K562 (cell line): ENCODE results near the gene COL7A1. TPM values are rescaled to one million over a fixed set of nuclear protein-coding genes. Genes with fewer than 3 reads are reported as not detected.

ENCODE experiments used
- ATAC-seq: fragments of 200-7000 bp; cut with Tn5 transposase; 3 replicates; pipeline ENCODE4 v1.9.1; 2020; ENCODE audit warnings: moderate library complexity
- Bru-seq: library from RNA; stranded (reverse); fragments of 400-500 nt; gene quantifications from one replicate; lab custom pipeline; 2021; lab: Mats Ljungman, UMichigan
- BruChase-seq, 2 experiments: library from RNA; stranded (reverse); fragments of 400-500 nt; gene quantifications; one replicate each; lab custom pipeline; 2021; lab: Mats Ljungman, UMichigan
- BruUV-seq: library from RNA; stranded (reverse); fragments of 400-500 nt; replicated peaks from 2 replicates; lab custom pipeline; 2021; lab: Mats Ljungman, UMichigan
- CTCF ChIA-PET: fragments of 300-600 bp; formaldehyde crosslinking; extraction: SDS; loops from one replicate; lab custom pipeline; 2021; ENCODE audit warnings: low intra/inter-chr PET ratio; lab: Yijun Ruan, JAX
- POLR2A ChIA-PET: fragments of 300-600, 350-650 bp; sonication (Branson Sonifier 250); formaldehyde crosslinking; extraction: SDS; loops from one replicate; lab custom pipeline; 2021; ENCODE audit warnings: antibody characterized with exemption, inconsistent platforms; lab: Yijun Ruan, JAX
- DNase-seq, 4 experiments: peaks; one replicate each; pipeline versions ENCODE4 v3.0.0 to v3.0.0-alpha.2; 2011 to 2018; ENCODE audit warnings: low spot score in 3 of 4, mixed read lengths in 3 of 4; ENCODE audit errors: extremely low read depth in 1 of 4
- FAIRE-seq: peaks from 2 replicates; lab custom pipeline; 2011; peaks lifted over from hg19 to GRCh38; lab: Jason Lieb, UNC
- H2AFZ ChIP-seq: 2 replicates; pipeline ENCODE4 v1.6.0; 2011; ENCODE audit warnings: low read depth, low read length, control low read depth, inconsistent platforms
- H3K27ac ChIP-seq: fragments of 200-600 bp; 3 replicates; pipeline ENCODE4 v1.8.0; 2011; ENCODE audit warnings: low read depth, mild to moderate bottlenecking, control low read depth, inconsistent platforms, low read length, moderate library complexity, mixed read lengths; ENCODE audit errors: extremely low read depth
- H3K27me3 ChIP-seq, 2 experiments: fragments of 300-600 bp in 1 of 2; 2 replicates in 1 of 2; 3 replicates in 1 of 2; pipeline versions ENCODE4 v1.6.0 to v1.8.0; 2011; ENCODE audit warnings: inconsistent platforms in 2 of 2, low read length in 2 of 2, mild to moderate bottlenecking in 1 of 2, mixed read lengths in 1 of 2, moderate library complexity in 1 of 2; ENCODE audit not compliant: control insufficient read depth in 2 of 2, insufficient read depth in 2 of 2
- H3K36me3 ChIP-seq: fragments of 300-600 bp; 3 replicates; pipeline ENCODE4 v1.8.0; 2011; ENCODE audit warnings: mild to moderate bottlenecking, low read length, inconsistent platforms; ENCODE audit not compliant: control insufficient read depth, insufficient read depth
- H3K4me1 ChIP-seq, 2 experiments: fragments of 200-600 bp in 1 of 2; replicated peaks in 1 of 2; 2 replicates in 1 of 2; 3 replicates in 1 of 2; pipeline versions ENCODE4 v1.5.1 to v1.8.0; 2011; ENCODE audit warnings: inconsistent platforms in 2 of 2, low read length in 2 of 2, mild to moderate bottlenecking in 1 of 2, mixed read lengths in 1 of 2, moderate library complexity in 1 of 2; ENCODE audit not compliant: control insufficient read depth in 2 of 2, insufficient read depth in 2 of 2
- H3K4me2 ChIP-seq: 2 replicates; pipeline ENCODE4 v1.6.1; 2011; ENCODE audit warnings: low read length, control low read depth, inconsistent platforms, mixed read lengths; ENCODE audit not compliant: insufficient read depth
- H3K4me3 ChIP-seq: fragments of 200-600 bp; sonication (generic), shearing (Covaris generic); 2 replicates; pipeline ENCODE4 v1.5.1; 2016; ENCODE audit warnings: control low read depth, inconsistent platforms
- H3K79me2 ChIP-seq: fragments of 200-600 bp; 3 replicates; pipeline ENCODE4 v1.8.0; 2011; ENCODE audit warnings: low read length, inconsistent platforms; ENCODE audit not compliant: control insufficient read depth, insufficient read depth
- H3K9ac ChIP-seq, 2 experiments: 2 replicates each; pipeline versions ENCODE4 v1.6.0 to v1.6.1; 2011; ENCODE audit warnings: low read depth in 2 of 2, low read length in 2 of 2, control low read depth in 1 of 2, inconsistent platforms in 1 of 2, mild to moderate bottlenecking in 1 of 2, mixed read lengths in 1 of 2; ENCODE audit not compliant: insufficient read depth in 1 of 2
- H3K9me1 ChIP-seq: one replicate; pipeline ENCODE4 v1.6.0; 2011; ENCODE audit warnings: inconsistent platforms, mild to moderate bottlenecking, low read length, moderate library complexity; ENCODE audit not compliant: control insufficient read depth, insufficient read depth
- H3K9me3 ChIP-seq: replicated peaks from 2 replicates; pipeline ENCODE4 v1.5.1; 2011; ENCODE audit warnings: low read depth, low read length, inconsistent platforms; ENCODE audit not compliant: control insufficient read depth, insufficient read depth
- H4K20me1 ChIP-seq: replicated peaks from 2 replicates; pipeline ENCODE4 v1.6.1; 2011; ENCODE audit warnings: low read length, inconsistent platforms, mixed read lengths; ENCODE audit not compliant: control insufficient read depth, insufficient read depth
- MAFF ChIP-seq: IDR thresholded peaks from 2 replicates; pipeline ENCODE4 v1.6.1; 2012; ENCODE audit warnings: low read length, improper control_type of control experiment
- ZBTB7A ChIP-seq: IDR thresholded peaks from 2 replicates; pipeline ENCODE4 v1.6.1; 2011; ENCODE audit warnings: low read depth, mild to moderate bottlenecking, low read length, moderate library complexity, borderline replicate concordance; ENCODE audit not compliant: control insufficient read depth
- WGBS: fragments of 100-300 bp; shearing (Covaris generic); methylation state at CpG from one replicate; pipeline ENCODE4 v1.1.6; 2016; ENCODE audit warnings: low coverage, mixed read lengths; ENCODE audit not compliant: insufficient coverage; ENCODE audit errors: missing lambda C conversion rate; 5-methylcytosine and 5-hydroxymethylcytosine counted together
- in situ Hi-C: fragments of 300-500 bp; cut with MboI; formaldehyde crosslinking; loops from 4 replicates; pipeline ENCODE4 v1.15.0; 2018; ENCODE audit warnings: inconsistent platforms, mixed read lengths
- intact Hi-C: fragments of 100-400 bp; cut with micrococcal nuclease; formaldehyde crosslinking; loops from 2 replicates; pipeline ENCODE4 v1.14.2; 2022
- long read RNA-seq, 3 experiments: library from polyadenylated mRNA in 2 of 3; library from RNA in 1 of 3; unstranded in 2 of 3; stranded (forward) in 1 of 3; transcript quantifications; one replicate each; pipeline ENCODE4 v2.0.0, GENCODE V29; 2019 to 2022
- polyA minus RNA-seq, 3 experiments: library from RNA; depleted of rRNA, polyadenylated mRNA; stranded (reverse); fragments of >200 nt; gene quantifications; 2 replicates each; pipeline ENCODE4 v1.2.3, GENCODE V29; 2011
- polyA plus RNA-seq, 8 experiments: library from polyadenylated mRNA; depleted of rRNA in 4 of 8; stranded (reverse) in 5 of 8; unstranded in 3 of 8; fragments of >200 nt; fragmentation: Nextera tagmentation in 2 of 8; fragmentation: Illumina TruSeq in 1 of 8; extraction: Ambion mirVana in 2 of 8; extraction: Trizol in 1 of 8; gene quantifications; 2 replicates each; pipeline versions ENCODE4 v1.2.1 to v1.2.3, GENCODE V29; 2011 to 2014; ENCODE audit warnings: inconsistent platforms in 1 of 8, missing spikeins in 1 of 8
- total RNA-seq, 7 experiments: library from RNA; depleted of rRNA in 6 of 7; stranded (reverse); fragments of >200 nt in 6 of 7; fragmentation: Illumina TruSeq in 2 of 7; extraction: Trizol in 2 of 7; gene quantifications; 2 replicates each; pipeline versions ENCODE4 v1.2.1 to v1.2.3, GENCODE V29; 2011 to 2021; ENCODE audit warnings: low replicate concordance in 1 of 7

Gene COL7A1
- 1.7 and 5.0 TPM in 2 replicates for total RNA-seq (2011; cell fraction: chromatin; rRNA removed; ENCODE audit: low replicate concordance)
- total RNA-seq (2011; cell fraction: nucleolus; rRNA removed) = 2.9 and 4.5 TPM in 2 replicates
- 1.5 and 2.3 TPM in 2 replicates for total RNA-seq (2011; cell fraction: nucleoplasm; rRNA removed)
- total RNA-seq (2014; rRNA removed) (0.09 and 0.61 TPM in 2 replicates), total RNA-seq (2014; rRNA removed; fragmentation: Illumina TruSeq; extraction: Trizol) (0.03 TPM in 1 of 2 replicates, not detected in the other), total RNA-seq (2015; rRNA removed; fragmentation: Illumina TruSeq; extraction: Trizol) (0.14 and 0.38 TPM in 2 replicates), total RNA-seq (2021) (0.31 and 0.49 TPM in 2 replicates), polyA plus RNA-seq (2011; rRNA removed) (0.39 and 0.83 TPM in 2 replicates), polyA plus RNA-seq (2014; fragmentation: Illumina TruSeq; extraction: Trizol) (0.17 and 0.43 TPM in 2 replicates), polyA plus RNA-seq (2014; fragmentation: Nextera tagmentation; extraction: Ambion mirVana) (not detected), polyA plus RNA-seq (2014; rRNA removed) (0.28 and 0.66 TPM in 2 replicates), polyA minus RNA-seq (2011; rRNA and poly(A)+ RNA removed) (0.07 TPM in 1 of 2 replicates, not detected in the other), Bru-seq, nascent RNA (percentile 12 among the genes with signal in this experiment), BruChase-seq, experiment 1, labeled RNA remaining after a 2-hour chase (percentile 29 among the genes with signal in this experiment), BruChase-seq, experiment 2, labeled RNA remaining after a 6-hour chase (percentile 42 among the genes with signal in this experiment)
- 0.22 TPM in 2 replicates for polyA plus RNA-seq (2011; cell fraction: cytosol; rRNA removed)
- polyA plus RNA-seq (2011; cell fraction: nucleus; rRNA removed) = 8.7 and 11.5 TPM in 2 replicates
- 0.87 and 4.2 TPM in 2 replicates for polyA plus RNA-seq (2012)
- polyA minus RNA-seq (2011; cell fraction: cytosol; rRNA and poly(A)+ RNA removed) = 0.29 and 2.9 TPM in 2 replicates
- 1.1 and 1.6 TPM in 2 replicates for polyA minus RNA-seq (2011; cell fraction: nucleus; rRNA and poly(A)+ RNA removed)
- long read RNA-seq, experiment 1 = 0 reads
- long read RNA-seq, experiment 2 = 0 reads
- long read RNA-seq, experiment 3 = 0 reads

- Histone ChIP-seq H3K27me3 (peaks cover 0 to 19% of the 10 kb centered on the region in 2 experiments; a peak in 3 of 5 replicates), H3K4me3 (no peak within 1 kb of the TSS), H2AFZ (no peak within 1 kb of the TSS), H3K9ac (peak within 1 kb of the TSS in 1 of 2 experiments; percentile 61; a peak in 1 of 4 replicates), H3K9me3 (no peaks in the 10 kb centered on the region), H4K20me1 (no peaks in the 10 kb centered on the region), H3K27ac (peak within 1 kb of the TSS; percentile 39; the same call in 2 of the 3 replicates), H3K9me1 (no peaks in the 10 kb centered on the region), H3K4me2 (peak within 1 kb of the TSS; percentile 8; the same call in 1 of the 2 replicates), H3K36me3 (peaks cover 29% of the 10 kb centered on the region; the same call in 2 of the 3 replicates), H3K79me2 (no peaks in the 10 kb centered on the region), H3K4me1 (peaks cover 12 to 48% of the 10 kb centered on the region in 2 experiments; a peak in 4 of 5 replicates)
- ATAC-seq = no peak
- FAIRE-seq = no peak
- peak in 1 of 4 experiments; percentile 57 for DNase-seq
- ChIA-PET POLR2A (interaction anchor here (0.5 kb wide), 1 partner anchor 277 kb away, joined by 3 read pairs; no protein-coding TSS in a partner anchor), CTCF (no interaction called here)
- in situ Hi-C loops (no loop called here), intact Hi-C loops (no loop called here)
- BruUV-seq = no TSS peak
- TF ChIP-seq ZBTB7A = 0 out of 2 replicates have a peak, but pooled peaks have one; percentile 21
- TF ChIP-seq MAFF = no peak
- WGBS = 9% methylated on average over 13 of the region's 35 CpGs
Measured at GRCh38 chr3:48595075-48595525, at the start of gene COL7A1. Gene COL7A1, minus strand, starts transcription at chr3:48595329. Its CDS starts 170 bp downstream, at chr3:48595159.
